ENCODE results near the gene DCLK1.

- no peak for TF ChIP-seq CTCF (IDR thresholded peaks at IDR 0.05)
- TF ChIP-seq POLR2A (IDR thresholded peaks at IDR 0.05) = no peak
- TF ChIP-seq POLR2AphosphoS5 (IDR thresholded peaks at IDR 0.05) = no peak
Observed at GRCh38 chr13:36082396-36082795, 48.8 kb downstream of the DCLK1 start.

Data from prostate gland (tissue), 2 donors.